CD4-positive, alpha-beta T cell treated with Interleukin-4 for 1 hour (primary cell): Measurements from ENCODE around the gene ORC6.
A peak's percentile ranks its signal among the peaks of the same experiment; 100 is the strongest.

Source experiments
- DNase-seq, 2 donors: peaks; one replicate each; pipeline ENCODE4 v3.0.0-alpha.2; 2020 to 2022

ORC6 gene

DNA sequence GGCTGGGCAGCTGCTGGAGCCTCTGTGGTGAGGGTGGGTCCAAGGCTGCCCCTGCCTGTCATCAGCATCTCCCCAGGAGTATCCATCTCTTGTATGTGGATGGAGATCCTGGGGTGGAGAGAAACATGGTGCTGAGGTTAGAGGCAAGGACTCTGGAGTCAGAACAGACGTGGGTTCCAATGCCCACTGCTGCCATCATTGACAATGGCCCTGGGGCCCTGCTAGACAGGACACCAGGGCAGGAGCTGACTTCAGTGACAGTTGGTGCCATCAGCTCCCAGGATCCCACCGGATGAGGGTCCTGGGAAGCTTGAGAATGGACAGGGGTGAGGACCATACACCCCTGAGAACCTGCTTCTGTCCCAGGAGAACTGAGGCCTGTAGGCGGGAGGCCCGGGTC, 43.1 kb downstream of the ORC6 start:
- no peak for DNase-seq

DNA sequence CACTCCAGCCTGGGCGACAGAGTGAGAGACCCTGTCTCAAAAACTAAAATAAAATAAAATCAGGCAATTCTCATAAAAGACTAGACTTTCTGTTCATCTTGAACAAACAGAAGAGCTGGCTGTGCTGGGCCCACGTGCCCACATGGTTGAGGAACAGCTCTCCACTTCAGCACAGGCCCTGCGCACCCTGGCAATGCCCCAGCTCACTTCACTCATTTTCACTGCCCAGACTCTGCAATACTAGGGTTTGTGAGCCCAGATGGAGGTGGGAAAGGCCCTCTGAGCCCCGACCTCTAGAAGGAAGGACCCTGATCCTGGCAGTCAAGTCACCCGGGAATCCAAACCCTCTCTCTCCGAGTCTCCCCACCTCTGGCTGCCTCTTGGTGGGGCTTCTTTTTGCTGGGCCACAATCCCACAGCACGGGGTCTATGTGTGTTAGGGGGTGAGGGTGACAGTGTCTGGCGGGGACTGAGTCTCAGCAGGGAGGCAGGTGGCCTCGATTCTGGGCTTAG, 43.9 kb downstream of the ORC6 start:
- DNase-seq = no peak

DNA sequence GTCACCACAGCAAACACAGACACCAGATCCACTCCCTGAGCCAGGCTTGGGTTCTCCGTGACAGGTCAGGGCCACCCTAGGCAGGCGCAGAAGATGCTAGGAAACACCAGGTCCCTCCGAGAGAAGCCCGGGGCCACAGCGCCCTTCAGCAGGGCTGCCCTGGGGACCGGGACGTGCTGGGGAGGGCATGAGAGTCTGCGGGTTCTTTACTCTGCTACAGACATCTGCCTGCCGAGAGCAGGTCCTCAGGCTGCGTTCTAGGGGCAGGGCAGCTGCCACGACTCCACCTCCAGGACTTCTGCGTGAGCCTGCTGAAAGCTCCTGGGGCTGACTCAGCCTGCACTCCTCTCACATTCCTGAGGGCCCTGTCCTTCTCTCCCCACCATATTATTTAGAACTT, 47.2 kb downstream of the ORC6 start:
- DNase-seq = no peak

DNA sequence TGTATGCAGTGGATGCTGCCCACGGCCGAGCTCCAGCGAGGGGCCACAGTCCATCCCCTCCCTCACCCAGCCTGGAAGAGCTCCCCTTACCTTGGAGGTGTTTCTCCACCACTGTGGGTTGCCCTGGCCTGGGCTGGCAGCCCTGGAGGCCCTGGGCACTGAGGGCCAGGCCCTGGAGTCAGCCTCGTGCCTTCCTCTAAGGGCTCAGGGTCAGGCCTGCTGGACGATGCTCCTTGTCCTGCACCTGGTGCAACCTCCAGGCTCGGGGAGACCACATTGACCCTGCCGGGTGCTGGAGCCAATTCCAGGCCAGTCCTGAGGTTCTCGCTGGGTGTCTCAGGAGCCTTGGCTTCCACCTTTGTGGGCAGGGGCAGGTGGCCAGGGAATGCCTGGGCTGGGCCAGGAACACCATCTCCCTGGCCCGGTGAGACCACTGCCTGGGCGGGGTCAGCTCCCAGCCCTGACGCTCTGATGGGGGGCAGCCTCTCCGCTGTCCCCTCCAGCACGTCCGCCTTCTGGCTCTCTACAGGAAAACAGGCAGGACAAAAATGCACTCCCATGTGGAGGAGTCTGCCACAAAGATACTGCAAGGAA, 48.3 kb downstream of the ORC6 start:
- DNase-seq = no peak

DNA sequence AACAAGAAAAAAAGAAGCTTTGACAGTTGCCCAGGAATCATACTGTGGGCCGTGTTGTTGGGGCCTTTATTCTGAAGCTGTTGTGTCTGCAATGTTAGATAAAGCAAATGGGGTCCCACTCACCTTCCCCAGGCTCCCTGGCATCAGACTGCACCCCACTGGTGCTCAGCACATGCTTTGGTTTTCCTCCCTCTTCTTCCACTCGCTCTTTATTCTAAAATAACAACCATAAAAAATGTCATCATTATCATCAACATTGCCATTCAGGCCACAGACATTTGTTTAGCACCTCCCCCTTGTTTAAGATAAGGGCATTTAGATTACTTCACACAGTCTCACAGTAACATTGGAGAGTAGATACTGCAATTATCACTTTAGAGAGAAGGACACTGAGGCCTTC, 50.5 kb downstream of the ORC6 start:
- DNase-seq = no peak

DNA sequence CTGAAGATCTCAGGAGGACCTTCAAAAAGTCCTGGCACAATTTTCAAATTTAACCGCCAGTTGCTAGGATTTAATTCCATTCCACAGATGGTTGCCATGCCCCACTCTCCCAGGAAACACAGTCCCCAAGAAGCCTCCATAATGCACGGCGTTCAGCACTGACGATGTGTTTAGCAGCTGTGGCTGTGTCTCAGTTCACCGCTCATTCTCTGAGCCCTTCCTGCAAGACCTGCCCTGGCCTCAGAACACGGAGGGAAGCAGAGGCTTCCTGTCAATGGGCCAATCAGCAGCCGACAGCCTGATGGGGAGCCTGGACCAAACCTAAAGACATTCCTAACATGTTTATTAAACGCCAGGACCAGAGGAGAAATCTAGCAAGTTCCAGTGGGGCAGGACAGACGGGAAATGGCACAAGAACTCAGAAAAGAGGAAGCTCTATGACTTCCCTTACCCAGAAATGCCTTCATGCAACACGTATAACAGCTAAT, 53.8 kb downstream of the ORC6 start:
- DNase-seq = peak in 1 of 2 donors; percentile 18

DNA sequence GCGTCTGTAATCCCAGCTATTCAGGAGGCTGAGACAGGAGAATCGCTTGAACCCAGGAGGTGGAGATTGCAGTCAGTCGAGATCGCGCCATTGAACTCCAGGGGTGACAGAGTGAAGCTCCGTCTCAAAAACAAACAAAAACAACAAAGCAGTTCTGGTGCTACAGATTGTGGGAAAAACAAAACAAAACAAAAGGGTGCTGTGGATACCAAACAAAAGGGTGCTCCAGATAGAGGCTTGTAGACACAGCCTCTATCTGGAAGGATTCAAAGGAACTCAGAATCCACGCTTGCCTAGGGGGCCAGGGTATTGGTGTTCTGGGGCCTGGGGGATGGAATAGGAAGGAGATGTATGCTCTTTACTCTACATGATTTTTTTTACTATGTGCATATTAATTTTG, 56.2 kb downstream of the ORC6 start:
- no peak for DNase-seq

DNA sequence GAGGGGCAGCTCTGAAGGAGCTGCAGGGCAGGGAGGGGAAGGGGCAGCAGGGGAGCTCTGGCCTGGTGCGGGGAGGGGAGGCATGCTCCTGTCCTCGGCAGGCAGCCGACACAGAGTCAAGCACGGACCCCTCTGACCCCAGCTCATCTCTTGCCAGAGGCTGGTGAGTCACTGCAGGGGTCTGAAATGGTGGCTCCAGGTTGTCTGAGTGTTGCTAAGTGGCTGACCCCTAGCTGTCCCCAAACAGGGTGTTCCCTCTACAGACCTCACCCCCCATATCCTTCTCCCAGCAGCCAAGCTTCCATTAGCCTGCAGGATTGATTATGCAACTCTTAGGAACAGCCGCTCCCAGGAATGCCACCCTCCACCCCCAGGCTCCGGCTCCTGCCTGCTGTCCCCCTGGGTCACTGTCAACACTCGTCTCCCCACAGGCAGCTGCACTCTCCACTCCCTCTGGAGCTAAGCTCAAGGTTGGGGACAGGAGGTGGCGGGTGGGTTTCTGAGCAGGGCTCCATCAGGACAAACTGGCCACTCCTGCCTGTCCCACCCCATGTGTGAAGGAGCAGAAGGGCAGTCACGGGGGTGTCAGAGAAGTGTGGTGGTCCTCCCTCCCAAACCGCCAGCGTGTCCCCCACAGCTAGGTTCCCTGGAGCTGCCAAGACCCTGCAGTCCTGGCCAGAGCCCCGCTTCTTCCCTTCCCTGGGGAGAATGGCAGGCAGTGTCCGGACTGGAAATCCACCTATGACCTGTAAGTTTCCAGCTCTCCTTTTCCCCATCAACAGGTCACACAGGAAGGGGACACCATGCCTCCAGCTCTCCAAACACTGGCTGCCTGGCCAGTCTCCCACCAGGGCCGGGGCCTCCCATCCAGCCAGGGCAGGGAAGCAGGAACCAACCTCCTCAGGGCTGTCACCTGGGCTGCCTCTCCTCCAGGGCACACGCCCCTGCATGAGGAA, 57.6 kb downstream of the ORC6 start:
- DNase-seq = no peak
